ENCODE data around the gene CACNB4.
A peak's percentile ranks its signal among the peaks of the same experiment; 100 is the strongest.
"Not testable (repeated sequence)": the region's sequence is repeated elsewhere in the genome, so short reads cannot be mapped to it uniquely, and the experiment has no call there.

The CACNB4 gene

GRCh38 chr2:152115952-152116351 is 17.1 kb upstream of the CACNB4 start:
- no peak for TF ChIP-seq CTCF (IDR thresholded peaks at IDR 0.05; ENCODE audit: low read depth, low read length)
- H3K4me3 ChIP-seq (ENCODE audit: low read depth, low read length): no peak overlapping the region

- H3K4me3 ChIP-seq (ENCODE audit: low read depth, low read length): no peak overlapping the region
- TF ChIP-seq CTCF (IDR thresholded peaks at IDR 0.05; ENCODE audit: low read depth, low read length): no peak
Observed at GRCh38 chr2:152114366-152114765, 15.5 kb upstream of the CACNB4 start.

- H3K4me3 ChIP-seq (ENCODE audit: low read depth, low read length): not testable (repeated sequence)
Observed at GRCh38 chr2:152107140-152107539, 8.3 kb upstream of the CACNB4 start.

GRCh38 chr2:152106464-152106863 is 7.6 kb upstream of the CACNB4 start:
- no peak overlapping the region for H3K4me3 ChIP-seq (ENCODE audit: low read depth, low read length)
- TF ChIP-seq CTCF (IDR thresholded peaks at IDR 0.05; ENCODE audit: low read depth, low read length): no peak

GRCh38 chr2:152103271-152103670 is 4.4 kb upstream of the CACNB4 start:
- no peak for TF ChIP-seq CTCF (IDR thresholded peaks at IDR 0.05; ENCODE audit: low read depth, low read length)
- H3K4me3 ChIP-seq (ENCODE audit: low read depth, low read length): no peak overlapping the region

GRCh38 chr2:152100961-152101360 is 2.1 kb upstream of the CACNB4 start:
- H3K4me3 ChIP-seq (ENCODE audit: low read depth, low read length): no peak overlapping the region
- no peak for TF ChIP-seq CTCF (IDR thresholded peaks at IDR 0.05; ENCODE audit: low read depth, low read length)

- peak overlapping the region; percentile 59 for H3K4me3 ChIP-seq (ENCODE audit: low read depth, low read length)
- no peak for TF ChIP-seq CTCF (IDR thresholded peaks at IDR 0.05; ENCODE audit: low read depth, low read length)
Observed at GRCh38 chr2:152099367-152100050, 665 bp upstream of the CACNB4 start.
